Activated CD4-positive, alpha-beta T cell treated with anti-CD3 and anti-CD28 coated beads for 36 hours (primary cell): Measurements from ENCODE around the gene SARNP. TPM values are rescaled to one million over a fixed set of nuclear protein-coding genes. Genes with fewer than 3 reads are reported as not detected.

ENCODE experiments used
- ATAC-seq: fragments of 200-7000 bp; cut with Tn5 transposase; one replicate; pipeline ENCODE4 v1.10.0; 2021; ENCODE audit warnings: mild to moderate bottlenecking, moderate library complexity
- CTCF ChIA-PET: fragments of 350-600 bp; sonication (Branson Sonifier 250); formaldehyde crosslinking; loops from one replicate; lab custom pipeline; 2021; ENCODE audit warnings: antibody characterized with exemption; lab: Charles Lee
- POLR2A ChIA-PET: fragments of 350-600 bp; sonication (Branson Sonifier 250); formaldehyde crosslinking; loops from one replicate; lab custom pipeline; 2021; ENCODE audit warnings: antibody characterized with exemption, inconsistent platforms; lab: Charles Lee
- DNase-seq: peaks from one replicate; pipeline ENCODE4 v3.0.0-alpha.2; 2020
- H3K27ac Mint-ChIP-seq: one replicate; pipeline ENCODE4 v1.8.0; 2021; ENCODE audit warnings: mixed read lengths
- H3K27me3 Mint-ChIP-seq: one replicate; pipeline ENCODE4 v1.8.0; 2021; ENCODE audit warnings: mixed read lengths
- H3K36me3 Mint-ChIP-seq: one replicate; pipeline ENCODE4 v1.8.0; 2021; ENCODE audit warnings: low read depth, mixed read lengths
- H3K4me1 Mint-ChIP-seq: one replicate; pipeline ENCODE4 v1.8.0; 2021; ENCODE audit warnings: mixed read lengths
- H3K4me3 Mint-ChIP-seq: one replicate; pipeline ENCODE4 v1.8.0; 2021; ENCODE audit warnings: mild to moderate bottlenecking, moderate library complexity, mixed read lengths
- H3K9me3 Mint-ChIP-seq: one replicate; pipeline ENCODE4 v1.8.0; 2021; ENCODE audit warnings: low read depth, mixed read lengths
- intact Hi-C, 2 experiments: fragments of 100-400 bp; cut with DNase I in 1 of 2; cut with micrococcal nuclease in 1 of 2; formaldehyde crosslinking; loops; one replicate each; pipeline versions ENCODE4 v1.14.2 to v1.15.1; 2022 to 2024; cut with DNase I, micrococcal nuclease
- total RNA-seq, 2 experiments: library from RNA; stranded (reverse); gene quantifications; one replicate each; pipeline ENCODE4 v1.2.3, GENCODE V29; 2021

The SARNP gene
- total RNA-seq, 2 experiments from 2014 or later, result 111 to 114 TPM

DNA sequence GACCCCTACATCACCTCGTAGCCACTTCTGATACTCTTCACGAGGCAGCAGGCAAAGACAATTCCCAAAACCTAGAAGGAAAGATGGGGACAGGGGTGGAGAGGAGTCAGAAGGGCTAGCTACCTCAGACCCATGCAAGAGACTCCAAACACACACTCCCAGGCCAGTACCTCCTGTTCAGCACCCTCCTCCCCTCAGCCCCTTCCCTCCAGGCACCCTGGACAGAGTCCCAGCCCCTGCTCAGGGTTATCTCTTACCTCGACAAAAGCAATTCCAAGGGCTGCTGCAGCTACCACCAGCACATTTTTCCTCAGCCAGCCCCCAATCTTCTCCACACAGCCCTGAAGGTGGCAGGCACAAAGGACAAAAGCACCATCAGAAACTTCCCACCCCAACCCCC lies 92.0 kb downstream of the SARNP start:
- no peaks in the 10 kb centered on the region for H3K9me3 Mint-ChIP-seq
- H3K36me3 Mint-ChIP-seq, result peaks cover 9% of the 10 kb centered on the region
- H3K27ac Mint-ChIP-seq, result no peak overlapping the region
- peaks cover 31% of the 10 kb centered on the region for H3K4me1 Mint-ChIP-seq
- intact Hi-C loops, result no loop called here
- no peaks in the 10 kb centered on the region for H3K27me3 Mint-ChIP-seq
- no peak for DNase-seq
- ChIA-PET CTCF (interaction anchor here (0.9 to 1.8 kb wide), 8 partner anchors 8 to 318 kb away, joined by 3 to 18 read pairs (median 4); partner anchors contain the start of genes BLOC1S1 and RAB5B), POLR2A (interaction anchor here (0.5 to 1.1 kb wide), 3 partner anchors 12 to 84 kb away, joined by 4 read pairs; no protein-coding TSS in a partner anchor)
- no peak for ATAC-seq
- H3K4me3 Mint-ChIP-seq, result no peak overlapping the region

DNA sequence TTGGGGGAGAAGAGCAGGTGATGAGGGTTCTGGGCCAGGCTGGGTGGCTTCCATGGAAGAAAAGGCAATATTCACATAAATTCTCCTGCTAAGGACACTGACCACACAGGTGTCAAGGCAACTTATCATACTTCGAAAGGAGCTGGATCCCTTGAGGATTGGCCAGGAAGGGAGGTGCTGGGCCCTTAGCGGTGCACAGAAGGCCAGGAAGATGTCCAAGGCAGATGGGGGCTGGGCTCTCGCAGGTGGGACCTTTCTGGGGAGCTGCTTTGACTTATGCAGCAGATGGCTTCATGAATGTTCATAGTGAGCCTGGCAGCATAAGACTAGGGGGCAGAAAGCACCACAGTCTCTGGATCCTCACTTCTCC lies 92.6 kb downstream of the SARNP start:
- Mint-ChIP-seq H3K4me3 (no peak overlapping the region), H3K27ac (no peak overlapping the region), H3K27me3 (no peaks in the 10 kb centered on the region), H3K9me3 (no peaks in the 10 kb centered on the region), H3K4me1 (peaks cover 24% of the 10 kb centered on the region), H3K36me3 (peaks cover 9% of the 10 kb centered on the region)
- DNase-seq (no peak), ATAC-seq (no peak)
- intact Hi-C loops, result loop anchor here in 1 of 2 experiments (1.0 kb wide), 1 partner anchor 12 kb away; no protein-coding TSS in a partner anchor
- POLR2A ChIA-PET, result interaction anchor here (0.5 to 1.1 kb wide), 3 partner anchors 12 to 84 kb away, joined by 4 read pairs; no protein-coding TSS in a partner anchor
- CTCF ChIA-PET, result interaction anchor here (0.7 to 1.8 kb wide), 13 partner anchors 9 to 319 kb away, joined by 3 to 18 read pairs (median 4); partner anchors contain the start of genes BLOC1S1 and RAB5B

DNA sequence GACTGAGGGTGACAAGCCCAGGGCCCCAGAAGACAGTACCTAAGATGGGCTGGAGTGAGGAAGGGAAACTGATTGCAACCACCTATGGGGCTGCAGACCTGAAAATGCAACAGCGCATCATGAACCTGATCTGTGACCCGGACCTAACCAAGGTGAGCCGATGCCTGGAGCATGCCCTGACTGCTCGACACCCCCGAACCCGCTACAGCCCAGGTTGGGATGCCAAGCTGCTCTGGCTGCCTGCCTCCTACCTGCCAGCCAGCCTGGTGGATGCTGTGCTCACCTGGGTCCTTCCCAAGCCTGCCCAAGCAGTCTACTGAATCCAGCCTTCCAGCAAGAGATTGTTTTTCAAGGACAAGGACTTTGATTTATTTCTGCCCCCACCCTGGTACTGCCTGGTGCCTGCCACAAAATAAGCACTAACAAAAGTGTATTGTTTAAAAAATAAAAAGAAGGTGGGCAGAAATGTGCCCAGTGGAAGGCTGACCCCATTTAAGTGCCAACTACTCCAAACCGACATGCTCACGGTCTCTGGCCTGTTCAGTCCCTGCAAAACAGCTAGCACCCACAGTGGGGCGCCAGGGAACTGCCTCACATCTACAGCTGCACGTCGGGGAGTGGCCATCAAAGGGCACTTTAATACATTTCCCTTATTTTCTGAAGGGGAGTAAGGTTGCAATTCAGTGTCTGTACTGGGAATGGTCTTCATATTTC lies 93.1 kb downstream of the SARNP start:
- no peak overlapping the region for H3K27ac Mint-ChIP-seq
- POLR2A ChIA-PET, result interaction anchor here (1.1 kb wide), 1 partner anchor 13 kb away, joined by 4 read pairs; no protein-coding TSS in a partner anchor
- H3K4me1 Mint-ChIP-seq, result peaks cover 22% of the 10 kb centered on the region
- no peak overlapping the region for H3K4me3 Mint-ChIP-seq
- H3K9me3 Mint-ChIP-seq, result no peaks in the 10 kb centered on the region
- no peaks in the 10 kb centered on the region for H3K27me3 Mint-ChIP-seq
- intact Hi-C loops, result loop anchor here in 1 of 2 experiments (1.0 kb wide), 1 partner anchor 13 kb away; no protein-coding TSS in a partner anchor
- CTCF ChIA-PET, result interaction anchor here (0.7 to 2.3 kb wide), 14 partner anchors 8 to 319 kb away, joined by 3 to 19 read pairs (median 4); partner anchors contain the start of genes BLOC1S1 and RAB5B
- H3K36me3 Mint-ChIP-seq, result peaks cover 9% of the 10 kb centered on the region
- ATAC-seq (peak; percentile 54), DNase-seq (peak; percentile 86)

DNA sequence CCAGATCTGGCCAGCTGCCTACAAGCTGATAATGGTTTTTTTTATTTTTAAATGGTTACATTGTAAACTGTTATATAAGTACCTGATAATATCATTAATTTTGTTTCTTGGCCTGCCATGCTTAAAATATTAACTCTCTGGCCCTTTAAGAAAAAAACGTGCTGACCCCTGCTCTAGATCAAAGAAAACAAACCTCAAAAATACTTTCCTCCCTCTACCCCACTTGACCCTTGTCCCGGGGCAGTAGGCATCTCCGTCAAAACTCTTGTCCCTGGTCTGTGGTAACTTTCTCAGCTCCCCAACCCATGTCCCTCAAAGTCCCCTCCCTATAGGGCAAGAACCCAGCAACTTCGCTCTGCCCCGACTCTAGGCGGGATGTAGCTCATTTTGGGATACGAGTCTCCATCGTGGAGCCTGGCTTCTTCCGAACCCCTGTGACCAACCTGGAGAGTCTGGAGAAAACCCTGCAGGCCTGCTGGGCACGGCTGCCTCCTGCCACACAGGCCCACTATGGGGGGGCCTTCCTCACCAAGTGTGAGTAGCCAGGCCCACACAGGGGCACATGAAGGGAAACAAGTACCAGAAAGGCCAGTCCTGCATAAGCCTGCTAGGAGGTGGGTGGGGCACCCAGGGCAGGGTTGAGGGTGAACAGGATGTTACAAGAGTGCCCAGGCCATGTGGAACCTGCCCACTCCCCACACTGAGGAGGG lies 93.9 kb downstream of the SARNP start:
- ATAC-seq, result no peak
- Mint-ChIP-seq H3K9me3 (no peaks in the 10 kb centered on the region), H3K27me3 (no peaks in the 10 kb centered on the region), H3K4me3 (no peak overlapping the region), H3K27ac (no peak overlapping the region), H3K36me3 (peaks cover 9% of the 10 kb centered on the region), H3K4me1 (peaks cover 25% of the 10 kb centered on the region)
- ChIA-PET POLR2A (no interaction called here), CTCF (interaction anchor here (0.6 to 2.3 kb wide), 6 partner anchors 13 to 203 kb away, joined by 3 to 19 read pairs (median 4); no protein-coding TSS in a partner anchor)
- DNase-seq, result no peak
- intact Hi-C loops, result loop anchor here in 1 of 2 experiments (1.0 kb wide), 1 partner anchor 14 kb away; no protein-coding TSS in a partner anchor

DNA sequence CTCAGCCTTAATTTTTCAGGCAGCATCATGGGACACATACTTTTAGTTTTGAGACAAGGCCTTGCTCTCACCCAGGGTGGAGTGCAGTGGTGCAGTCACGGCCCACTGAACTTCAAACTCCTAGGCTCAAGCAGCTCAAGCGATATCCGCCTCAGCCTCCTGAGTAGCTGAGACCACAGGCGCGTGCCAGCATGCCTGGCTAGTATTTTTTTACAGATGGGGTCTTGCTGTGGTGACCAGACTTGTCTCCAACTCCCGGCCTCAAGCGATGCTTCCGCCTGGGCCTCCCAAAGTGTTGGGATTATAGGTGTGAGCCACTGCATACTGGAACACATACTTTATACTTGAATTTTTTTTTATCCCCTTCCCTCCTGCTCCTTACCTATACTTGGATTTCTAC lies 94.6 kb downstream of the SARNP start:
- no peaks in the 10 kb centered on the region for H3K27me3 Mint-ChIP-seq
- ATAC-seq, result no peak
- ChIA-PET CTCF (interaction anchor here (0.6 to 2.3 kb wide), 7 partner anchors 11 to 203 kb away, joined by 3 to 19 read pairs (median 4); no protein-coding TSS in a partner anchor), POLR2A (interaction anchor here (0.6 kb wide), 1 partner anchor 252 kb away, joined by 3 read pairs; no protein-coding TSS in a partner anchor)
- H3K9me3 Mint-ChIP-seq, result no peaks in the 10 kb centered on the region
- peaks cover 32% of the 10 kb centered on the region for H3K4me1 Mint-ChIP-seq
- H3K27ac Mint-ChIP-seq, result no peak overlapping the region
- DNase-seq, result no peak
- H3K36me3 Mint-ChIP-seq, result peaks cover 11% of the 10 kb centered on the region
- intact Hi-C loops, result no loop called here
- no peak overlapping the region for H3K4me3 Mint-ChIP-seq

DNA sequence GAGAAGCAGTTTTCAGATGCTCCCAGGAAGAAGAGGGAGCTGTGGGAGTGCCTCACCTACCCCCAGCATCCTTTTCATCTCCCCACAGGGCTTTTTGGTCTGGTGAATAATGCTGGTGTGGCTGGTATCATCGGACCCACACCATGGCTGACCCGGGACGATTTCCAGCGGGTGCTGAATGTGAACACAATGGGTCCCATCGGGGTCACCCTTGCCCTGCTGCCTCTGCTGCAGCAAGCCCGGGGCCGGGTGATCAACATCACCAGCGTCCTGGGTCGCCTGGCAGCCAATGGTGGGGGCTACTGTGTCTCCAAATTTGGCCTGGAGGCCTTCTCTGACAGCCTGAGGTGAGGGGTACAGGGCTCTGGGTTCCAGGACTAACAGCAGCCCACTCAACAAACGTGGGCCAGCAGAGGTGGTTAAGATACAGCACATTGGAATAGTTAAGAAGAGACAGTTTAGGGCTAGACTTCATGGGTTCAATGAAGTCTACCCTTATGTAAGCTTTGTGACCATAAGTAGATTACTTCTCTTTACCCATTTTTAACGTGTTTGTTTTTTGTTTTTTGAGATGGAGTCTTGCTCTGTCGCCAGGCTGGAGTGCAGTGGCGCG lies 95.8 kb downstream of the SARNP start:
- POLR2A ChIA-PET, result no interaction called here
- Mint-ChIP-seq H3K36me3 (peaks cover 10% of the 10 kb centered on the region), H3K4me1 (peaks cover 31% of the 10 kb centered on the region), H3K27me3 (no peaks in the 10 kb centered on the region), H3K4me3 (no peak overlapping the region), H3K27ac (no peak overlapping the region), H3K9me3 (no peaks in the 10 kb centered on the region)
- intact Hi-C loops, result no loop called here
- ATAC-seq, result no peak
- CTCF ChIA-PET, result interaction anchor here (0.6 to 6.6 kb wide), 6 partner anchors 10 to 492 kb away, joined by 3 to 67 read pairs (median 5); no protein-coding TSS in a partner anchor
- no peak for DNase-seq

DNA sequence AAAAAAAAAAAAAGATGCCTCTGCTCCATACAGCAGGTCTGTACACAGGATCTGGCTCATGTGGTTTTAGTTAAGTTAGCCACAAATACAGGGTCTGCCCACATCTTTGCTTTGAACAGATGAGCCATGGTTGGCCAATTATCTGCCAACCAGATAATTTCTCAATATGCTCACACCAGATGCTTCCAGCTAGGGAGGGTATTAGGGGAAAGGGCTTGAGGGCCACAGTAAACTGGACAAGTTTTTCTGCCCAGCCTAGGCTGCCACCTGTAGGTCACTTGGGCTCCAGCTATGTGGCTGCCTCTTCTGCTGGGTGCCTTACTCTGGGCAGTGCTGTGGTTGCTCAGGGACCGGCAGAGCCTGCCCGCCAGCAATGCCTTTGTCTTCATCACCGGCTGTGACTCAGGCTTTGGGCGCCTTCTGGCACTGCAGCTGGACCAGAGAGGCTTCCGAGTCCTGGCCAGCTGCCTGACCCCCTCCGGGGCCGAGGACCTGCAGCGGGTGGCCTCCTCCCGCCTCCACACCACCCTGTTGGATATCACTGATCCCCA lies 96.6 kb downstream of the SARNP start:
- H3K27me3 Mint-ChIP-seq, result no peaks in the 10 kb centered on the region
- H3K27ac Mint-ChIP-seq, result no peak overlapping the region
- H3K4me1 Mint-ChIP-seq, result peaks cover 27% of the 10 kb centered on the region
- H3K36me3 Mint-ChIP-seq, result peaks cover 7% of the 10 kb centered on the region
- no peak overlapping the region for H3K4me3 Mint-ChIP-seq
- CTCF ChIA-PET, result interaction anchor here (6.6 kb wide), 1 partner anchor 17 kb away, joined by 67 read pairs; no protein-coding TSS in a partner anchor
- ATAC-seq (no peak), DNase-seq (no peak)
- no peaks in the 10 kb centered on the region for H3K9me3 Mint-ChIP-seq
- POLR2A ChIA-PET, result interaction anchor here (0.6 kb wide), 1 partner anchor 97 kb away, joined by 3 read pairs; the partner anchor contains the start of genes ORMDL2 and SARNP
- intact Hi-C loops, result no loop called here

DNA sequence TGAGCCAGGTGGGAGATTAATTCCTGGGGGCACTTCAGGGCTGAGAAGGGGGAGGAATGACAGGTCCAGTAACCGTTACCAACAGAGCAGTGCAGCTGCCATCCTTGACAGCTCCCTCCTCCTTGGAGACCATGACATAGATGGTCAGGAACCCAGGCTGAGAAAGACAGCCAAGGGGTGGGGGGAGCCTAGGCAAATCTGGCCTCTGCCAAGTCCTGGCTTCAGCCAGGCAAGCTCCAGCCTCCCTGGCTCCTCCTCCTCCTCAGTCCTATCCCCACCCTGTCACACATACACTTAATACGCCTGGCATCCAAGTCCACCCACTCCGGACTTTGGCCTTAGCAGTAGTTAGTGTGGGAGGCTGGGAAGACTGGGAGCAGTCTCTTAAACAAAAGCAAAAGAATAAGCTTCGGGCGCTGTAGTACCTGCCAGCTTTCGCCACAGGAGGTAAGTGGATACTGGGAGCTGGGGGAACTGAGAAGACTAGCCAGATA lies 97.4 kb downstream of the SARNP start, which contains the start of gene RDH5:
TSS of gene RDH5 (plus strand) at position 323 of the 494 bp plus-strand sequence. CDS start 792 bp downstream, outside the sequence.
- DNase-seq (no peak), ATAC-seq (no peak)
- peaks cover 2% of the 10 kb centered on the region for H3K27me3 Mint-ChIP-seq
- no peak within 1 kb of the TSS for H3K4me3 Mint-ChIP-seq
- ChIA-PET CTCF (interaction anchor here (0.6 to 6.6 kb wide), 6 partner anchors 10 to 1963 kb away, joined by 3 to 67 read pairs (median 3); partner anchors contain the start of gene CD63), POLR2A (no interaction called here)
- H3K36me3 Mint-ChIP-seq, result peaks cover 7% of the 10 kb centered on the region
- intact Hi-C loops, result no loop called here
- no peaks in the 10 kb centered on the region for H3K9me3 Mint-ChIP-seq
- H3K4me1 Mint-ChIP-seq, result peaks cover 33% of the 10 kb centered on the region
- peak within 1 kb of the TSS; percentile 13 for H3K27ac Mint-ChIP-seq

DNA sequence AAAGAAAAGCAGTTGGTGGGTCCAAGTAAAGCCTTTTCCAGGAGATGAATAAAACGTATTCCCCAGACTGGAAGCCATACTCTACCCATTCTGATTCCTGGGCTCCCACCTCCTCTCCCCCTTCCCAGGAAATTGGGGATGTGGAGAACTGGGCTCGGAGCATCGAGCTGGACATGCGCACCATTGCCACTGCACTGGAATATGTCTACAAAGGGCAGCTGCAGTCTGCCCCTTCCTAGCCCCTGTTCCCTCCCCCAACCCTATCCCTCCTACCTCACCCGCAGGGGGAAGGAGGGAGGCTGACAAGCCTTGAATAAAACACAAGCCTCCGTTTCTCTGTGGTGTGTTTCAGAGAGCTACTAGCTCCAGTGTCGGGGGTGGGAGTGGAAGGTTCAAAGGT lies 98.2 kb downstream of the SARNP start:
- ATAC-seq, result no peak
- H3K9me3 Mint-ChIP-seq, result no peaks in the 10 kb centered on the region
- peak overlapping the region; percentile 13 for H3K27ac Mint-ChIP-seq
- H3K4me3 Mint-ChIP-seq, result no peak overlapping the region
- no peak for DNase-seq
- POLR2A ChIA-PET, result interaction anchor here (0.7 kb wide), 1 partner anchor 111 kb away, joined by 3 read pairs; no protein-coding TSS in a partner anchor
- intact Hi-C loops, result loop anchor here (5.0 to 10.0 kb wide), 2 partner anchors 62 to 735 kb away; partner anchors contain the start of gene TESPA1 (in 1 of the 2)
- CTCF ChIA-PET, result interaction anchor here (0.6 to 6.6 kb wide), 5 partner anchors 10 to 552 kb away, joined by 3 to 67 read pairs (median 3); partner anchors contain the start of gene CD63
- peaks cover 30% of the 10 kb centered on the region for H3K4me1 Mint-ChIP-seq
- peaks cover 2% of the 10 kb centered on the region for H3K27me3 Mint-ChIP-seq
- peaks cover 4% of the 10 kb centered on the region for H3K36me3 Mint-ChIP-seq
